HepG2 (cell line): ENCODE results near the gene CARD19. TPM values are rescaled to one million over a fixed set of nuclear protein-coding genes. Genes with fewer than 3 reads are reported as not detected.
A peak's percentile ranks its signal among the peaks of the same experiment; 100 is the strongest.

ENCODE experiments used
- ADNP ChIP-seq: sonication (generic); formaldehyde crosslinking; IDR thresholded peaks from 2 replicates; pipeline ENCODE4 v1.4.0; 2020; ENCODE audit warnings: missing genetic modification reagents
- FLYWCH1 ChIP-seq: sonication (generic); formaldehyde crosslinking; IDR thresholded peaks from 2 replicates; pipeline ENCODE4 v1.8.1; 2023; ENCODE audit warnings: mild to moderate bottlenecking, missing genetic modification reagents
- KDM5A ChIP-seq: fragments of 200-600 bp; sonication (generic); IDR thresholded peaks from 2 replicates; pipeline ENCODE4 v1.7.0; 2018; ENCODE audit warnings: antibody characterized with exemption, mild to moderate bottlenecking, low read length, borderline replicate concordance
- MTA1 ChIP-seq: sonication (generic); formaldehyde crosslinking; IDR thresholded peaks from 2 replicates; pipeline ENCODE4 v1.4.0; 2020; ENCODE audit warnings: missing genetic modification reagents, mild to moderate bottlenecking, borderline replicate concordance
- MYC ChIP-seq: sonication (generic); formaldehyde crosslinking; IDR thresholded peaks from 2 replicates; pipeline ENCODE4 v1.9.0; 2021; ENCODE audit warnings: missing genetic modification reagents, borderline replicate concordance
- NONO ChIP-seq, 2 experiments: fragments of 450-650 bp in 1 of 2; sonication (generic) in 1 of 2; formaldehyde crosslinking in 1 of 2; IDR thresholded peaks in 1 of 2; conservative IDR thresholded peaks in 1 of 2; 2 replicates each; pipeline versions ENCODE4 v1.6.1 to v1.8.0; 2017 to 2022; ENCODE audit warnings: mild to moderate bottlenecking in 1 of 2, missing genetic modification reagents in 1 of 2, moderate library complexity in 1 of 2
- SALL1 ChIP-seq: sonication (generic); formaldehyde crosslinking; IDR thresholded peaks from 2 replicates; pipeline ENCODE4 v1.8.0; 2022; ENCODE audit warnings: mild to moderate bottlenecking, missing genetic modification reagents
- SMAD9 ChIP-seq: sonication (generic); formaldehyde crosslinking; IDR thresholded peaks from 2 replicates; pipeline ENCODE4 v1.5.1; 2020; ENCODE audit warnings: mild to moderate bottlenecking, missing genetic modification reagents
- SRF ChIP-seq: IDR thresholded peaks from 2 replicates; pipeline ENCODE4 v1.6.1; 2011; ENCODE audit warnings: mild to moderate bottlenecking, low read depth, low read length, moderate library complexity
- ZBTB38 ChIP-seq: sonication (generic); formaldehyde crosslinking; IDR thresholded peaks from 2 replicates; pipeline ENCODE4 v1.5.1; 2020; ENCODE audit warnings: mild to moderate bottlenecking, missing genetic modification reagents
- ZC3H13 ChIP-seq: sonication (generic); formaldehyde crosslinking; IDR thresholded peaks from 2 replicates; pipeline ENCODE4 v1.8.1; 2023; ENCODE audit warnings: mild to moderate bottlenecking, missing genetic modification reagents, moderate library complexity
- ZNF275 ChIP-seq: sonication (generic); formaldehyde crosslinking; IDR thresholded peaks from 2 replicates; pipeline ENCODE4 v1.8.0; 2022; ENCODE audit warnings: missing genetic modification reagents, mild to moderate bottlenecking, inconsistent platforms, borderline replicate concordance
- ZNF33A ChIP-seq: sonication (generic); formaldehyde crosslinking; IDR thresholded peaks from 2 replicates; pipeline ENCODE4 v1.5.1; 2020; ENCODE audit warnings: missing genetic modification reagents, mild to moderate bottlenecking, moderate library complexity, borderline replicate concordance
- ZNF510 ChIP-seq: sonication (generic); formaldehyde crosslinking; IDR thresholded peaks from 2 replicates; pipeline ENCODE4 v1.4.0; 2020; ENCODE audit warnings: low read depth, mild to moderate bottlenecking, missing genetic modification reagents
- ZNF605 ChIP-seq: sonication (generic); formaldehyde crosslinking; IDR thresholded peaks from 2 replicates; pipeline ENCODE4 v1.8.0; 2022; ENCODE audit warnings: mild to moderate bottlenecking, missing genetic modification reagents
- ZNF878 ChIP-seq: sonication (generic); formaldehyde crosslinking; IDR thresholded peaks from 2 replicates; pipeline ENCODE4 v1.8.1; 2023; ENCODE audit warnings: mild to moderate bottlenecking, missing genetic modification reagents, moderate library complexity
- ZSCAN12 ChIP-seq: sonication (generic); formaldehyde crosslinking; IDR thresholded peaks from 2 replicates; pipeline ENCODE4 v1.9.0; 2021; ENCODE audit warnings: mild to moderate bottlenecking, missing genetic modification reagents
- polyA plus RNA-seq, 8 experiments: library from polyadenylated mRNA; depleted of rRNA in 3 of 8; stranded (reverse) in 7 of 8; unstranded in 1 of 8; fragments of >200 nt; fragmentation: Illumina TruSeq in 4 of 8; extraction: Trizol in 4 of 8; gene quantifications; 2 replicates each; pipeline versions ENCODE4 v1.2.1 to v1.2.3, GENCODE V29; 2011 to 2016; ENCODE audit warnings: low read depth in 4 of 8, missing spikeins in 1 of 8, mixed read lengths in 1 of 8; ENCODE audit not compliant: insufficient read depth in 1 of 8
- total RNA-seq, 5 experiments: library from RNA; depleted of rRNA; stranded (reverse); fragments of >200 nt; fragmentation: Illumina TruSeq; extraction: Trizol; gene quantifications; 2 replicates each; pipeline ENCODE4 v1.2.3, GENCODE V29; 2016; ENCODE audit warnings: low read depth in 1 of 5
- TF ChIP-seq, protein P1 (sequence below): sonication (generic); formaldehyde crosslinking; IDR thresholded peaks from 2 replicates; pipeline ENCODE4 v1.5.0; 2020; ENCODE audit warnings: mild to moderate bottlenecking, missing genetic modification reagents, borderline replicate concordance

CARD19 gene
- total and polyA plus RNA-seq, 2 of the 13 experiments (the other 11 are each of a cell fraction or from before 2014, with no cell fraction given), result 18.4 to 47.2 TPM

DNA sequence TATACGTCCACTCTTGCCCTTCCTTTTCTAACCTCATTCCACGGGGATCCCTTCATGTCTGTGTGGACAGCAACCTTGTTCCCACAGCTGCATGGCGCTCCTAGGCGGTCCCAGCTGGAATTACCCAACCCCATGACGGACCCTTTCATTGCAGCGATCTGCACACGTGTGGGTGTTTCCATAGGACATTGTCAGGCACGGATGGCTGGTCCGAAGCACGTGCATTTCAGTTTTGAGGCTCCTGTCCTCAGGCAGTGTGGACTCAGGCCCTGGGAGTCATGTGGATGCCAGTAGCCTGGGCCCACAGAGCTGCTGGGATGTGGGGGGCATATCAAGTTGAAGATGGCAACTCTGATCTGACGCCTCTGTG lies 15.0 kb downstream of the CARD19 start (continued):
- TF ChIP-seq, protein P1, sequence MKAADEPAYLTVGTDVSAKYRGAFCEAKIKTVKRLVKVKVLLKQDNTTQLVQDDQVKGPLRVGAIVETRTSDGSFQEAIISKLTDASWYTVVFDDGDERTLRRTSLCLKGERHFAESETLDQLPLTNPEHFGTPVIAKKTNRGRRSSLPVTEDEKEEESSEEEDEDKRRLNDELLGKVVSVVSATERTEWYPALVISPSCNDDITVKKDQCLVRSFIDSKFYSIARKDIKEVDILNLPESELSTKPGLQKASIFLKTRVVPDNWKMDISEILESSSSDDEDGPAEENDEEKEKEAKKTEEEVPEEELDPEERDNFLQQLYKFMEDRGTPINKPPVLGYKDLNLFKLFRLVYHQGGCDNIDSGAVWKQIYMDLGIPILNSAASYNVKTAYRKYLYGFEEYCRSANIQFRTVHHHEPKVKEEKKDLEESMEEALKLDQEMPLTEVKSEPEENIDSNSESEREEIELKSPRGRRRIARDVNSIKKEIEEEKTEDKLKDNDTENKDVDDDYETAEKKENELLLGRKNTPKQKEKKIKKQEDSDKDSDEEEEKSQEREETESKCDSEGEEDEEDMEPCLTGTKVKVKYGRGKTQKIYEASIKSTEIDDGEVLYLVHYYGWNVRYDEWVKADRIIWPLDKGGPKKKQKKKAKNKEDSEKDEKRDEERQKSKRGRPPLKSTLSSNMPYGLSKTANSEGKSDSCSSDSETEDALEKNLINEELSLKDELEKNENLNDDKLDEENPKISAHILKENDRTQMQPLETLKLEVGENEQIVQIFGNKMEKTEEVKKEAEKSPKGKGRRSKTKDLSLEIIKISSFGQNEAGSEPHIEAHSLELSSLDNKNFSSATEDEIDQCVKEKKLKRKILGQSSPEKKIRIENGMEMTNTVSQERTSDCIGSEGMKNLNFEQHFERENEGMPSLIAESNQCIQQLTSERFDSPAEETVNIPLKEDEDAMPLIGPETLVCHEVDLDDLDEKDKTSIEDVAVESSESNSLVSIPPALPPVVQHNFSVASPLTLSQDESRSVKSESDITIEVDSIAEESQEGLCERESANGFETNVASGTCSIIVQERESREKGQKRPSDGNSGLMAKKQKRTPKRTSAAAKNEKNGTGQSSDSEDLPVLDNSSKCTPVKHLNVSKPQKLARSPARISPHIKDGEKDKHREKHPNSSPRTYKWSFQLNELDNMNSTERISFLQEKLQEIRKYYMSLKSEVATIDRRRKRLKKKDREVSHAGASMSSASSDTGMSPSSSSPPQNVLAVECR (CRISPR knock-in tag), result no peak
- no peak for TF ChIP-seq ZC3H13
- TF ChIP-seq NONO (IDR thresholded peaks at IDR 0.05), result no peak
- 0 out of 2 replicates have a peak, but pooled peaks have one; percentile 33 for TF ChIP-seq NONO (CRISPR knock-in tag; conservative IDR thresholded peaks at IDR 0.05)
- TF ChIP-seq ADNP (CRISPR knock-in tag), result no peak
- TF ChIP-seq KDM5A, result no peak
- peak; percentile 69; the same call in 1 of the 2 replicates for TF ChIP-seq ZBTB38 (CRISPR knock-in tag)
- TF ChIP-seq ZNF510 (CRISPR knock-in tag), result no peak
- no peak for TF ChIP-seq ZNF878 (CRISPR knock-in tag)
- no peak for TF ChIP-seq ZSCAN12 (CRISPR knock-in tag)
- no peak for TF ChIP-seq SRF
- peak; percentile 16; the same call in 1 of the 2 replicates for TF ChIP-seq MTA1 (CRISPR knock-in tag)
- no peak for TF ChIP-seq ZNF33A (CRISPR knock-in tag)
- TF ChIP-seq SALL1 (CRISPR knock-in tag), result peak; percentile 43; the same call in 1 of the 2 replicates
- TF ChIP-seq ZNF605 (CRISPR knock-in tag), result peak; percentile 48; the same call in 1 of the 2 replicates
- TF ChIP-seq FLYWCH1 (CRISPR knock-in tag), result no peak
- TF ChIP-seq SMAD9 (CRISPR knock-in tag), result no peak
- TF ChIP-seq MYC (CRISPR knock-in tag), result 0 out of 2 replicates have a peak, but pooled peaks have one; percentile 2
- no peak for TF ChIP-seq ZNF275 (CRISPR knock-in tag)
